ENCODE data around the gene ZMYND8.

DNA sequence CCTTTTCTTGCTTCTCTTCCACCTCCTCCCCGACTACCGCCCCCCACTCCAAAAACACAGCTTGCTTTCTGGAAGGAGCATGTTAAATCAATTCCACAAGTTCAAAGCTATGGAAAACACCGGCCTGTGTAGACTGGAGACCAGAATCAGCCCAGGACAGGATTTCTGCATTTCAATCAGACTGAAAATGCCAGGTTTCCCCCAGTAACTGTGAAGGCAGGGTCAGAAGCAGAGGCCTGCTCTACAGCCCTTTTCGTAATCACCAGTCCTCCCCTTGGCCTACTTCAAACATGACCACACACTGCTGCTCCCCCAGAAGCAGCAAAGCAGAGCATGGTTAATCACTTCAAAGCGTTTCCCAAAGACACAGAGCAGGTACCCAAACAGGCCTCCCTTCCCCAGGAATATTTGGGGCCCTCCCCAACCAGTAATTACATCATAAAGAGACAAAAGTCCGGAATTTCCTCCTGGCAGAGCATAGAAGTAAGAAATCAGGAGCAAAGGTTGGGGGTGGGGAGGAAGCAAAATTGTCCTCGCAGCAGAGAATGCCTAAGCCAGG is 38.4 kb downstream of the ZMYND8 start:
- no peak for TF ChIP-seq POLR2AphosphoS5 (IDR thresholded peaks at IDR 0.05)
- TF ChIP-seq, protein P1, sequence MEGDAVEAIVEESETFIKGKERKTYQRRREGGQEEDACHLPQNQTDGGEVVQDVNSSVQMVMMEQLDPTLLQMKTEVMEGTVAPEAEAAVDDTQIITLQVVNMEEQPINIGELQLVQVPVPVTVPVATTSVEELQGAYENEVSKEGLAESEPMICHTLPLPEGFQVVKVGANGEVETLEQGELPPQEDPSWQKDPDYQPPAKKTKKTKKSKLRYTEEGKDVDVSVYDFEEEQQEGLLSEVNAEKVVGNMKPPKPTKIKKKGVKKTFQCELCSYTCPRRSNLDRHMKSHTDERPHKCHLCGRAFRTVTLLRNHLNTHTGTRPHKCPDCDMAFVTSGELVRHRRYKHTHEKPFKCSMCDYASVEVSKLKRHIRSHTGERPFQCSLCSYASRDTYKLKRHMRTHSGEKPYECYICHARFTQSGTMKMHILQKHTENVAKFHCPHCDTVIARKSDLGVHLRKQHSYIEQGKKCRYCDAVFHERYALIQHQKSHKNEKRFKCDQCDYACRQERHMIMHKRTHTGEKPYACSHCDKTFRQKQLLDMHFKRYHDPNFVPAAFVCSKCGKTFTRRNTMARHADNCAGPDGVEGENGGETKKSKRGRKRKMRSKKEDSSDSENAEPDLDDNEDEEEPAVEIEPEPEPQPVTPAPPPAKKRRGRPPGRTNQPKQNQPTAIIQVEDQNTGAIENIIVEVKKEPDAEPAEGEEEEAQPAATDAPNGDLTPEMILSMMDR (IDR thresholded peaks at IDR 0.05): no peak
